Naive B cell (primary cell): ENCODE results near the gene HBG2. TPM values are rescaled to one million over a fixed set of nuclear protein-coding genes. Genes with fewer than 3 reads are reported as not detected.

Experiments
- ATAC-seq, 2 donors: fragments of 150-1000 bp; cut with Tn5 transposase; 2 replicates each; pipeline ENCODE4 v1.10.0; 2021; ENCODE audit warnings: low read depth in 2 of 2, mild to moderate bottlenecking in 2 of 2, moderate library complexity in 2 of 2
- DNase-seq: peaks from one replicate; pipeline ENCODE4 v3.0.0; 2022
- H3K27ac Mint-ChIP-seq, 6 donors: one replicate each; pipeline ENCODE4 v1.8.0; 2020 to 2022; ENCODE audit warnings: mild to moderate bottlenecking in 6 of 6, mixed read lengths in 6 of 6, moderate library complexity in 5 of 6, inconsistent platforms in 2 of 6
- H3K27me3 Mint-ChIP-seq, 3 donors: one replicate each; pipeline ENCODE4 v1.8.0; 2021 to 2022; ENCODE audit warnings: mixed read lengths in 3 of 3, mild to moderate bottlenecking in 1 of 3
- H3K36me3 Mint-ChIP-seq, 2 donors: one replicate each; pipeline ENCODE4 v1.8.0; 2020 to 2022; ENCODE audit warnings: mixed read lengths in 2 of 2, inconsistent platforms in 1 of 2, mild to moderate bottlenecking in 1 of 2
- H3K4me1 Mint-ChIP-seq, 3 donors: one replicate each; pipeline ENCODE4 v1.8.0; 2020 to 2022; ENCODE audit warnings: mixed read lengths in 3 of 3, inconsistent platforms in 1 of 3, mild to moderate bottlenecking in 1 of 3, moderate library complexity in 1 of 3
- H3K4me3 Mint-ChIP-seq, 8 donors: one replicate each; pipeline ENCODE4 v1.8.0; 2020 to 2022; ENCODE audit warnings: mild to moderate bottlenecking in 8 of 8, mixed read lengths in 8 of 8, moderate library complexity in 8 of 8, inconsistent platforms in 2 of 8
- H3K9me3 Mint-ChIP-seq, 7 donors: one replicate each; pipeline ENCODE4 v1.8.0; 2020 to 2022; ENCODE audit warnings: mixed read lengths in 7 of 7, mild to moderate bottlenecking in 5 of 7, inconsistent platforms in 2 of 7, moderate library complexity in 1 of 7
- polyA plus RNA-seq, 6 donors: library from polyadenylated mRNA; unstranded; fragments of 300-500 nt; fragmentation: Illumina TruSeq; gene quantifications; one replicate each; pipeline ENCODE4 v1.2.3, GENCODE V29; 2021; ENCODE audit warnings: low read depth in 6 of 6

HBG2 gene
- polyA plus RNA-seq, 6 donors from 2014 or later, result 0.75 to 2.9 TPM; not detected in 4

GRCh38 chr11:5226732-5227310, 27.8 kb downstream of the HBG2 start, which contains the start of gene HBB:
Gene HBB, minus strand, starts transcription at chr11:5227071. Its CDS starts 50 bp downstream, at chr11:5227021.
- no peaks in the 10 kb centered on the region for H3K4me1 Mint-ChIP-seq
- DNase-seq (no peak), ATAC-seq (no peak)
- H3K4me3 Mint-ChIP-seq, result no peak within 1 kb of the TSS
- peaks cover 0 to 6% (median 0%) of the 10 kb centered on the region in 7 donors for H3K9me3 Mint-ChIP-seq
- H3K36me3 Mint-ChIP-seq, result no peaks in the 10 kb centered on the region
- H3K27me3 Mint-ChIP-seq, result peaks cover 0 to 8% (median 0%) of the 10 kb centered on the region in 3 donors
- H3K27ac Mint-ChIP-seq, result no peak within 1 kb of the TSS

GRCh38 chr11:5225480-5225871, 29.1 kb downstream of the HBG2 start:
- ATAC-seq (no peak), DNase-seq (no peak)
- H3K27me3 Mint-ChIP-seq, result peaks cover 0 to 11% (median 0%) of the 10 kb centered on the region in 3 donors
- H3K36me3 Mint-ChIP-seq, result no peaks in the 10 kb centered on the region
- H3K4me3 Mint-ChIP-seq, result no peak overlapping the region
- H3K4me1 Mint-ChIP-seq, result no peaks in the 10 kb centered on the region
- no peak overlapping the region for H3K27ac Mint-ChIP-seq
- peaks cover 0 to 9% (median 0%) of the 10 kb centered on the region in 7 donors for H3K9me3 Mint-ChIP-seq

GRCh38 chr11:5224538-5225479, 29.8 kb downstream of the HBG2 start:
- Mint-ChIP-seq H3K36me3 (no peaks in the 10 kb centered on the region), H3K27ac (no peak overlapping the region), H3K4me3 (no peak overlapping the region), H3K4me1 (no peaks in the 10 kb centered on the region), H3K27me3 (peaks cover 0 to 13% (median 0%) of the 10 kb centered on the region in 3 donors), H3K9me3 (peaks cover 0 to 10% (median 0%) of the 10 kb centered on the region in 7 donors)
- no peak for ATAC-seq
- no peak for DNase-seq

GRCh38 chr11:5223686-5224085, 30.9 kb downstream of the HBG2 start:
- no peaks in the 10 kb centered on the region for H3K4me1 Mint-ChIP-seq
- ATAC-seq (no peak), DNase-seq (no peak)
- H3K27ac Mint-ChIP-seq, result no peak overlapping the region
- no peak overlapping the region for H3K4me3 Mint-ChIP-seq
- peaks cover 0 to 16% (median 0%) of the 10 kb centered on the region in 7 donors for H3K9me3 Mint-ChIP-seq
- no peaks in the 10 kb centered on the region for H3K36me3 Mint-ChIP-seq
- H3K27me3 Mint-ChIP-seq, result peaks cover 0 to 9% (median 5%) of the 10 kb centered on the region in 3 donors

- Mint-ChIP-seq H3K36me3 (no peaks in the 10 kb centered on the region), H3K4me3 (no peak overlapping the region), H3K4me1 (no peaks in the 10 kb centered on the region), H3K27ac (no peak overlapping the region), H3K27me3 (peaks cover 0 to 9% (median 6%) of the 10 kb centered on the region in 3 donors), H3K9me3 (peaks cover 0 to 16% (median 0%) of the 10 kb centered on the region in 7 donors)
- DNase-seq (no peak), ATAC-seq (no peak)
Measured at GRCh38 chr11:5223146-5223545, 31.4 kb downstream of the HBG2 start.

- peaks cover 0 to 4% (median 0%) of the 10 kb centered on the region in 3 donors for H3K27me3 Mint-ChIP-seq
- ATAC-seq (no peak), DNase-seq (no peak)
- no peak overlapping the region for H3K4me3 Mint-ChIP-seq
- no peak overlapping the region for H3K27ac Mint-ChIP-seq
- no peaks in the 10 kb centered on the region for H3K4me1 Mint-ChIP-seq
- peaks cover 0 to 4% (median 0%) of the 10 kb centered on the region in 7 donors for H3K9me3 Mint-ChIP-seq
- H3K36me3 Mint-ChIP-seq, result no peaks in the 10 kb centered on the region
Measured at GRCh38 chr11:5210376-5210885, 44.1 kb downstream of the HBG2 start.

- no peaks in the 10 kb centered on the region for H3K4me1 Mint-ChIP-seq
- ATAC-seq, result no peak
Measured at GRCh38 chr11:5204787-5205186, 49.8 kb downstream of the HBG2 start.

GRCh38 chr11:5203366-5203765, 51.2 kb downstream of the HBG2 start:
- Mint-ChIP-seq H3K27me3 (peaks cover 0 to 15% (median 4%) of the 10 kb centered on the region in 3 donors), H3K27ac (no peak overlapping the region), H3K4me3 (no peak overlapping the region), H3K36me3 (no peaks in the 10 kb centered on the region), H3K9me3 (no peaks in the 10 kb centered on the region), H3K4me1 (no peaks in the 10 kb centered on the region)
- DNase-seq (no peak), ATAC-seq (no peak)

More at GRCh38 chr11:5204787-5205186, 49.8 kb downstream of the HBG2 start:
- H3K27me3 Mint-ChIP-seq, result peaks cover 0 to 15% (median 4%) of the 10 kb centered on the region in 3 donors
- DNase-seq, result no peak
- no peaks in the 10 kb centered on the region for H3K36me3 Mint-ChIP-seq
- no peak overlapping the region for H3K4me3 Mint-ChIP-seq
- no peaks in the 10 kb centered on the region for H3K9me3 Mint-ChIP-seq
- H3K27ac Mint-ChIP-seq, result no peak overlapping the region

Other genes with a start within 250 kb of the HBG2 start
- not detected for gene OR52J3, start 208.3 kb downstream of the HBG2 start, polyA plus RNA-seq
- gene OR52E2, start 195.2 kb downstream of the HBG2 start, polyA plus RNA-seq, result not detected
- not detected for gene OR52E1, start 185.2 kb downstream of the HBG2 start, polyA plus RNA-seq
- gene OR52A5, start 116.4 kb downstream of the HBG2 start, polyA plus RNA-seq, result not detected
- not detected for gene OR52A1, start 100.0 kb downstream of the HBG2 start, polyA plus RNA-seq
- not detected for gene OR51V1, start 54.1 kb downstream of the HBG2 start, polyA plus RNA-seq
- gene HBB, start 27.7 kb downstream of the HBG2 start, polyA plus RNA-seq, result 1,000 to 10,000 TPM in 3 of 6 donors, 100 to 1,000 TPM in 3; 325 to 1,251 (median 765) TPM
- gene HBD, start 20.3 kb downstream of the HBG2 start, polyA plus RNA-seq, result 1 to 10 TPM in 1 of 6 donors, not detected in 5; 1.8 TPM
- under 1 TPM in 1 of 6 donors, not detected in 5; 0.53 TPM for gene HBG1, start 4.9 kb downstream of the HBG2 start, polyA plus RNA-seq
- not detected for gene HBE1, start 15.2 kb upstream of the HBG2 start, polyA plus RNA-seq
- gene OR51B4, start 47.2 kb upstream of the HBG2 start, polyA plus RNA-seq, result not detected
- gene OR51B2, start 69.5 kb upstream of the HBG2 start, polyA plus RNA-seq, result not detected
- gene OR51B5, start 88.7 kb upstream of the HBG2 start, polyA plus RNA-seq, result not detected
- gene OR51B6, start 96.7 kb upstream of the HBG2 start, polyA plus RNA-seq, result not detected
- gene OR51M1, start 129.0 kb upstream of the HBG2 start, polyA plus RNA-seq, result not detected
- not detected for gene OR51Q1, start 167.3 kb upstream of the HBG2 start, polyA plus RNA-seq
- not detected for gene OR51I1, start 186.7 kb upstream of the HBG2 start, polyA plus RNA-seq
- gene OR51I2, start 194.5 kb upstream of the HBG2 start, polyA plus RNA-seq, result not detected
- gene OR52D1, start 233.9 kb upstream of the HBG2 start, polyA plus RNA-seq, result not detected